SU-DHL-6 (cell line): ENCODE data around the gene SOSTDC1.
"Not testable (repeated sequence)": the region's sequence is repeated elsewhere in the genome, so short reads cannot be mapped to it uniquely, and the experiment has no call there.

ENCODE experiments used
- EZH2phosphoT487 ChIP-seq: fragments of 200-600 bp; sonication (generic), shearing (Covaris generic); conservative IDR thresholded peaks from 2 replicates; pipeline ENCODE4 v1.6.1; 2018; ENCODE audit warnings: mild to moderate bottlenecking, antibody characterized with exemption, low read length, moderate library complexity, mixed read lengths
- TF ChIP-seq, protein P1 (sequence below): fragments of 200-600 bp; sonication (generic); IDR thresholded peaks from one replicate; pipeline ENCODE4 v1.5.1; 2017; ENCODE audit warnings: antibody characterized with exemption, mild to moderate bottlenecking, low read length, moderate library complexity; ENCODE audit not compliant: insufficient read depth, poor library complexity, severe bottlenecking

DNA sequence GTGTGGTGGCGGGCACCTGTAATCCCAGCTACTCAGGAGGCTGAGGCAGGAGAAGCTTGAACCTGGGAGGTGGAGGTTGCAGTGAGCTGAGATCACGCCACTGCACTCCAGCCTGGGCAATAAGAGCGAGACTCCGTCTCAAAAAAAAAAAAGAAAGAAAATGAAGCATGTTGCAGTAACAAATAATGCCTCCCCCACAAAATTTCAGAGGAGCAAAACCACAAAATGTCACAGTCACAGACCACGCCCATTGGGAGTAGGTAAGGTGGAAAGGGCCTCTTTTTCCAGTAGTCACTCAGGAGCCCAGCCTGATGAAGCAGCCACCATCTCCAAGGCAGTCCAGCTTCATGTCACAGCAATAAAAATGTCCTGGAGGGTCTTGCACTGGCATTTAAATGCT is 40.9 kb upstream of the SOSTDC1 start:
- TF ChIP-seq, protein P1, sequence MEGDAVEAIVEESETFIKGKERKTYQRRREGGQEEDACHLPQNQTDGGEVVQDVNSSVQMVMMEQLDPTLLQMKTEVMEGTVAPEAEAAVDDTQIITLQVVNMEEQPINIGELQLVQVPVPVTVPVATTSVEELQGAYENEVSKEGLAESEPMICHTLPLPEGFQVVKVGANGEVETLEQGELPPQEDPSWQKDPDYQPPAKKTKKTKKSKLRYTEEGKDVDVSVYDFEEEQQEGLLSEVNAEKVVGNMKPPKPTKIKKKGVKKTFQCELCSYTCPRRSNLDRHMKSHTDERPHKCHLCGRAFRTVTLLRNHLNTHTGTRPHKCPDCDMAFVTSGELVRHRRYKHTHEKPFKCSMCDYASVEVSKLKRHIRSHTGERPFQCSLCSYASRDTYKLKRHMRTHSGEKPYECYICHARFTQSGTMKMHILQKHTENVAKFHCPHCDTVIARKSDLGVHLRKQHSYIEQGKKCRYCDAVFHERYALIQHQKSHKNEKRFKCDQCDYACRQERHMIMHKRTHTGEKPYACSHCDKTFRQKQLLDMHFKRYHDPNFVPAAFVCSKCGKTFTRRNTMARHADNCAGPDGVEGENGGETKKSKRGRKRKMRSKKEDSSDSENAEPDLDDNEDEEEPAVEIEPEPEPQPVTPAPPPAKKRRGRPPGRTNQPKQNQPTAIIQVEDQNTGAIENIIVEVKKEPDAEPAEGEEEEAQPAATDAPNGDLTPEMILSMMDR: not testable (repeated sequence)
- not testable (repeated sequence) for TF ChIP-seq EZH2phosphoT487
